ENCODE data around the gene RND1.

RND1 gene

GRCh38 chr12:48807981-48808380 lies 57.7 kb downstream of the RND1 start:
- Histone ChIP-seq H3K27me3 (ENCODE audit: insufficient read depth, low read depth, severe bottlenecking) (no peaks in the 10 kb centered on the region), H3K9me3 (ENCODE audit: severe bottlenecking) (peaks cover 3% of the 10 kb centered on the region), H3K36me3 (no peaks in the 10 kb centered on the region), H3K27ac (no peak overlapping the region), H3K4me3 (ENCODE audit: low read depth, low read length) (no peak overlapping the region)
- TF ChIP-seq CTCF (IDR thresholded peaks at IDR 0.05; ENCODE audit: low read depth, low read length) = no peak
- DNase-seq = no peak
